GM12892 (cell line): ENCODE measurements around the gene NDST1.

Experiments
- DNase-seq: peaks from one replicate; pipeline ENCODE4 v3.0.0; 2011; ENCODE audit not compliant: insufficient read length
- FAIRE-seq: peaks from 2 replicates; lab custom pipeline; 2011; peaks lifted over from hg19 to GRCh38; lab: Jason Lieb, UNC
- POLR2A ChIP-seq: IDR thresholded peaks from 2 replicates; pipeline ENCODE4 v1.6.1; 2011; ENCODE audit warnings: low read depth, low read length, control low read depth
- POLR2AphosphoS5 ChIP-seq: IDR thresholded peaks from 2 replicates; pipeline ENCODE4 v1.6.1; 2011; ENCODE audit warnings: low read depth, low read length, control low read depth
- TAF1 ChIP-seq: IDR thresholded peaks from 2 replicates; pipeline ENCODE4 v1.6.1; 2011; ENCODE audit warnings: low read depth, mild to moderate bottlenecking, control low read depth, low read length, borderline replicate concordance

Gene NDST1

DNA sequence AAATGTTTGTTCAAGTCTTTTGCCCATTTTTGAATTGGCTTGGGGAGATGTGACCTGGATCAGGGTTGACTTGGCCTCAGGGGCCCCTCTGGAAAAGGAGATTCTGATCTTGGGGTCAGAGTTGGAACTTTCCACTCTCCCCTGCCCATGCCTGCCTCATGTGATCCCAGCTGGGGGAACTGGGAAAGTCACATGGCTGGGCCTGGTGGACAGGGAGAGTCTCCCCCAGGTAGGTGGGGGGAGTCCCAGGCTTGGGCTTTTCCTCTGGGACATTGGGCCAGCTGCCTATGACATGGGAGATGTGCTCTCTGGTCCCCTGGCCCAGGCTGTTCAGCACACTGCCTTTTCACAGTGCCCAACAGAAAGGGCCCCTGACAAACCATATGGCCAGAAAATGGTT, 60.7 kb downstream of the NDST1 start:
- DNase-seq (no peak), FAIRE-seq (no peak)
- no peak for TF ChIP-seq POLR2A
- TF ChIP-seq POLR2AphosphoS5, result no peak
- TF ChIP-seq TAF1, result no peak

DNA sequence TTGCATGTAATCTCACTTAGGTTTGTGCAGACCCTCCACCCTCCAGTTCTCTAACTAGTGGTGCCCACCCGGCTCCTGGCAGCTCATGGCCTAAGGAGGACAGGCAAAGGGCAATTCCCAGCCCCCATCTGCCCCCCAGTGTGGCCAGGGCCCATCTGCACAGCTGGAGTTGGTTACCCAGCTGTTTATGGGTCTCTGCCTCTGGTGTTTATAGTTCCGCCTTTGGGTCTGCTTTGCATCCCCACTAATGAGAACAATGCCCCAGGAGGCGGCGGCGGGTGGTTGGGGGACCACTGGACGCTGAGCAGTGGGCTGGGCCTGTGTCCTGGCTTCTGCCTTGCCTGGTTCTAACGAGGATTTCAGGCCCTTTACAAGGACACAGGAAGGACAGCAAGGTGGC, 62.4 kb downstream of the NDST1 start:
- FAIRE-seq, result no peak
- DNase-seq, result no peak
- TF ChIP-seq TAF1 (no peak), POLR2A (no peak), POLR2AphosphoS5 (no peak)

DNA sequence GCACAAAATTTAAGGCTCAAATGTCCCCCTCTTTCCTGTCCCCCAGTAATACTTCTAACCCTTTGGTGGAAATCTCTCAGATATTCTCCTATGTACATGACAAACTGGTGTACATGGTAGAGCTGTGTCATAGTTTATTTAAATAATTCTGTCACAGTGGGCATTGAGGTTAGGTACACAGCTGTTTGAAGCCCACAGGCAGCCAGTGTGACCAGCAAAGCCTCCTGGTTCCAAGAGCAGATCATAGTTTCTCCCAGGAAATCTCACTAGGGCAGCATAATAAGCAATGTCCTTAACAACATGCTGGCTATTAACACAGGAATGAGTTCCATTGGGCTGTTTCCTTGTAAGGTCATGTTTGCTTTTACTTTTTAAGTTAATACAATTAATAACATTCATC, 63.9 kb downstream of the NDST1 start:
- TF ChIP-seq POLR2A, result no peak
- no peak for TF ChIP-seq POLR2AphosphoS5
- no peak for TF ChIP-seq TAF1
- FAIRE-seq (no peak), DNase-seq (no peak)

DNA sequence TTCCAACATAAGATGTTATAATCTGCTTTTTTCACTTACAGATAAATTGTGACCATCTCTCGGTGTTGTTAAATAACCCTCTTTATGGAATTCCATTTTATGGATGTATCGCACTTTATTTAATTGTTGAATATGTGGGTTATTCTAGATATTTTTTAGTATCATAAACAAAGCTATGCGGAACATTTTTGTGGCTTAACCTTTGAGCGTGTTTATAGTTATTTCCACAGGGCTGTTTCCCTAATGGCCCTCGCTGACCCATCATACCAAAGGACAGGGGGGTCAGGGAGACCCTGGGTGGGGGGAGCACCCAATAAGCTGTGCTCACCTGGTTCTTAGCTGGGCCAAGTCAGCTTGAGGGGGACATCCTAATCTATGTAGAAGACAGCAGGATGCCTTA, 65.3 kb downstream of the NDST1 start:
- no peak for DNase-seq
- FAIRE-seq, result no peak
- no peak for TF ChIP-seq POLR2A
- TF ChIP-seq POLR2AphosphoS5, result no peak
- no peak for TF ChIP-seq TAF1

DNA sequence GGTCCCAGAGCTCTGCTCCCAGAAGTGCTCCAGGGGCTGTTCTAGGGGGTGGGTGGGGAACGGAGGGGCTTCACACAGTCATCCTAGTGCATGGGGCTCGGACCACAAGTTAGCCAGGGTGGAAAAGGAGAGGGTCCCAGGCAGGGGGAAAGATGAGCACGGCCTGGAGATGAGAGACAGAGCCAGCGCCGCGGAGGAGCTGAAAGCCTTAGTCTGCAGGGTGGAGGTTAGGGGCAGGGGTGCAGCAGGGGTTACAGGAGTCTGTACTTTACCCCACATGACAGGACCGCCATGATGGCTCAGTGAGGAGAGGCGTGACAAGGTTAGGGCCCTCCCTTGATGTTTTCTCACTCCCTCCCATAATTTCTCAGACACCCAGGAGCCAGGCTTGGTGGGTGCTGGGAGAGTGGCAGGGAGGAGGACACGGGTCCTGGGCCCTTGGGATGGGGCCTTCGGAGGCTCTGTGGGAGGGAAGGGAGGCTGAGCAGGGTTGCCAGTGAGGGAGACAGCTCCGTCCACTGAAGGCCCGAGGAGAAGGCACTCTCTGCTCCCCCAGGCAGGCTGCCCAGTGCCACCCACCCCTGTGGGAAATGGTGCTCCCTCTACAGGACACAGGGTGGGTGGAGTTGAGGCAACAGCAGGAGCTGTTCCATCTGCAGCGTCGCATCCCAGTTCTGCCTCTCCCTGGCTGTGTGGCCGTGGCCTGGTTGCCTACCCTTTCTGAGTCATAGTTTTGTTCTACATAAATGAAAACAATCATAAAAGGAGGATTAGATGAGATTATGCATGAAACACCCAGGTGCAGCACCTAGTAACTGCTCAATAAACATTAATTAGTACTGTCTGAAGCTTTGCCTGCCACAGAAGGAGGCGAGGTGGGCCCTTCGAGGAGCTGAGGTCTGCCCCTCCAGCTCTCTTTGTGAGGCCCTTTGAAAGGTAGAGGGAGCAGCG, 66.2 kb downstream of the NDST1 start:
- DNase-seq, result no peak
- no peak for FAIRE-seq
- TF ChIP-seq TAF1, result no peak
- no peak for TF ChIP-seq POLR2AphosphoS5
- no peak for TF ChIP-seq POLR2A

DNA sequence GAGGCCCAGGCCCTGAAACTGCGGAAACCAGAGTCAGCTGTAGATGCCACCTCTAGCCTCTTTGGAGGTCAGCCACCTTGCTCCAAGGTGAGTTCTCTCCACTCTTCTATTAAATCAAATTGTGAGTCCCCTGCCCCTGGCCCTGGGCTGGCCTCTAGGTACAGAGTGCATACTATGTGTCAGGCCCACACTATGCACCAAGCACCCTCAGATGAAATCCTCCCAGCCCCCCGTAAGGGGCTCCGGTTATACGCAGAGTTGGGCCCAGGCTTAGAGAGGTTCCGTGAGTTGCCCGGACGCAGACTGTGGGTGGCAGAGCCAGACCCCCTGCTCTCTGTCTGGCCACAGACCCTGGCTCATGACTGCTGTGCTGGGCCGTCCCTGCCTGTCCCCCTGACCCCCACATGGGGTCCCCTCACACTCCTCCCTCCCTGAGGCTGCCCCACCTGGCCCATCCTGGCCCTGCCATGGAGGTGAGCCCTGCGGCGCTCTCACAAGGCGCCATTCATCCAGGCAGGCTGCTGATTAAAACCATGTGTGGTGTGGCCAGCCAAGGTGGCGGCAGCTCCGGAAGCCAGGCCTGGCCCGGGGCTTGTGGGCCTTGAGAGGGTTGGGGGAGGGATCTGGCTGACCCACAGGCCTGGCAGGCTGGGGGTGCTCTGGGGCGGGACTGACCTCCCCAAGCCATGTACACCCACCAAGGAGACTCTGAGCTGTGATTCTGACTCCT, 67.1 kb downstream of the NDST1 start:
- TF ChIP-seq POLR2A, result no peak
- TF ChIP-seq TAF1, result no peak
- TF ChIP-seq POLR2AphosphoS5, result no peak
- FAIRE-seq, result no peak
- no peak for DNase-seq

DNA sequence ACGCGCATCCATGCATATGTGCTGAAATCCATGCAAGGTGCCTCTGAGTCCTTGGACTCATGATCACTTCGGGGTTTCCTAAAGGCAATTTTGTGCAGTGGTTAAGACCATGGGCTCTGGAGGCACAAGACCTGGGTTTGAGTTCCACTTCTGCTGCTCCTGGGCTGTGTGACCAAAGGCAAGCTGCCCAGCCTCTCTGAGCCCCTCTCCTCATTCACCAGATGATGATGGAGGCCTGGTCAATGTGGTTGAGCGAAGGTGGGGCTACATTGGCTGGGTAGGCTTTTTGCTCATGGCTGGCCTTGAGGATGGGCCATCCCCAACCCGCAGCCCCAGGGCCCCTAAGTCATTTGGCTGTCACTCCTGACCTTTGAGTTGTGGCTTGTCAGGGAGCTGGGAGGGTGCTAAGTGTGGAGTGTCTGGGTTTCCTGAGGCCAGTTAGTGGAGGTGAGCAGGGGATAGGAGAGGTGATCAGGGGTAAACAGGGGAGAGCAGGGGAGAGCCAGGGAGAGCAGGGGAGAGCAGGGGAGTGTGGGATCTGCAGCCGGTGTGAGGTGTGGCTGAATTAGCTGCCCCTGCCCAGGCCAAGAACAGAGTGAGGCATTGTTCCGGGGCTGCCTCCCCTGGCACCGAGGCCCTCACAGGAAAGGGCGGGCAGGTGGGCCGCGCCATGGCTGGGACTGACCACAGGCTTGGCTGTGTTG, 68.0 kb downstream of the NDST1 start:
- no peak for TF ChIP-seq POLR2A
- TF ChIP-seq POLR2AphosphoS5, result no peak
- no peak for FAIRE-seq
- DNase-seq, result no peak

DNA sequence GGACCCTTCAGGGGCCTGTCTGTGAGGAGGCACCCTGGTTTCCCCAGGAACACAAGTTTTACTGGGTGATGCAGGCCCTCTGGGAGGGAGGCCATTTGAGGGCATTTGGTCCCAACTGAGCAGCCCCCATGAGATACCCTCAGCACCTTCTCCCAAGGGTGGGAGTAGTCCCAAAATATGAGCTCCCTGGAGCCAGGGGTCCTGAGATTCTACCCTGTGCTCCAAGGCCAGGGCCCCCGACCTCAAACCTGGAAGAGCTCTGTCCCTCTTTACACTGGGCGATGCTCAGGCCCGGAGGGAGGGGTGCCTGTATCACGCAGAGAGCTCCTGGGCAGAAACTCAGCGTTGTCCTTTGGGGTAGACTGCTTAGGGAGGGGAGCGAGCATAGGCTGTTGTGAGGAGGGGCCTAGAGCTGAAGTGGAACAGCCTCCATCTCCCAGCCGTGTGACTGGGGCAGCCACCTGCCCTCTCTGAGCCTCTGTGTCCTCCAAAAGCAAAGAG, 68.6 kb downstream of the NDST1 start:
- FAIRE-seq, result no peak
- no peak for DNase-seq
- TF ChIP-seq TAF1 (no peak), POLR2AphosphoS5 (no peak), POLR2A (no peak)

DNA sequence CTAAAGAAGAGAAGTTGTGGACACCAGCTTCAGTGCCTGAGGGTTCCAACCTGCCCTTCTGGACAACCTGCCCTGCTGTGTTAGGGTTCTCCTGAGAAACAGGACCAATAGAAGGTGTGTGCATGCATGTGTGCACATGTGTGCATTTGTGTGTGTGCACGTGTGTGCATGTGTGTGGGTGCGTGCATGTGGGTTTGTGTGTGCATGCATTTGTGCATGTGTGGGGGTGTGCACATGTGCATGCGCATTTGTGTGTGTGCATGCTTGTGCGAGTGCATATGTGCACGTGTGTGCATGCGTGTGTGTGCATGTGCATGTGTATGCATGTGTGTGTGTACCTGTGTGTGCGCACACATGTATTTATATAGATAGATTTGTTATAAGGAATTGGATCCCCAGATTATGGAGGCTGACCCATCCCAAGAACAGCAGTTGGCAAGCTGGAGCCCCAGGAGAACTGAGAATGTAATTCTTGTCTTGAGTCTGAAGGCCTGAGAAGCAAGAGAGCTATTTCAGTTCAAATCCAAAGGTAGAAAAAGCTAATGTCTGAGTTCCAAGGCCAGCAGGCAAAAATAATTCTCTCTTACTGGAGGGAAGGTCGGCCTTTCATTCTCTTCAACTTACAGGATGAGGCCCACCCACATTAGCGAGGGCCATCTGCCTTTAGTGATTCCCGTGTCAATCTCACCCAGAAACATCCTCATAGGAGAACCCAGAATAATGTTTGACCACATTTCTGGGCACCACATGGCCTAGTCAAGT, 69.6 kb downstream of the NDST1 start:
- no peak for TF ChIP-seq POLR2AphosphoS5
- no peak for TF ChIP-seq POLR2A
- no peak for TF ChIP-seq TAF1
- FAIRE-seq (no peak), DNase-seq (no peak)

DNA sequence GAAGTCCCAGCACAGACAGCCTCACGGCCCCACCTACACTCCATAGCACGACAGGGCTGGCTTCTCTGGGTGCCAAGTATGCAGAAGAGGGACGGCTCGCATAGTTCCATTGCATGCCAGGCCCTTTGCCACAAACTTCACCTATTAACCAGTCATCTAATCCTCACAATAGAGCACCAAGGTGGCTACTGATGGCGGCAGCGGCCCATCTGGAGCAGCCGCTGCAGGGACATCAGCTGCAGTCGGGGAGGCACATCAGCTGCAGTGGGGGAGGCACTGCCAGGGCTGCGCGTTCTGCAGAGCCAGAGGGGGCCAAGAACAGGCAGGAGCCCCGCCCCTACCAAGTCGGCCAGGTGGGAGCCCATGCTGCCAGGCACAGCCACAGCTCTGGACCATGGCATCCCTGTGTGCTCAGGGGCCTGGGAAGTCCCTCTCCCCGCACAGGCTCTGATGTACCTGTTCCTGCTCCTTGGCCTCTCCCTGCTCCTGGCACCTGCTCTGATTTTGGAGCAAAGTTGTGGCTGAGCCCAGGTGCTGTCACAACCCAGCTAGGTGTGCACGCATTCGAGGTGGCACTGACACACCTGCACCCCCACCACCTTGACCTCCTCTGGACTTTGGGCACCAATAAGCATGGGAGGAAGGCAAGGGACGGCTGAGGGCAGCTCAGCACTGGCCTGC, 71.0 kb downstream of the NDST1 start:
- TF ChIP-seq POLR2AphosphoS5 (no peak), TAF1 (no peak), POLR2A (no peak)
- no peak for FAIRE-seq
- DNase-seq, result no peak
